GM12873 (cell line): ENCODE results near the gene G6PD.

Experiments
- TF ChIP-seq, protein P1 (sequence below): IDR thresholded peaks from 2 replicates; pipeline ENCODE4 v1.5.1; 2012; ENCODE audit warnings: low read depth, mild to moderate bottlenecking, moderate library complexity, low read length, control low read depth; ENCODE audit not compliant: insufficient read depth; ENCODE audit errors: missing control alignments

The G6PD gene

GRCh38 chrX:154490021-154490413 lies 56.6 kb downstream of the G6PD start:
- TF ChIP-seq, protein P1, sequence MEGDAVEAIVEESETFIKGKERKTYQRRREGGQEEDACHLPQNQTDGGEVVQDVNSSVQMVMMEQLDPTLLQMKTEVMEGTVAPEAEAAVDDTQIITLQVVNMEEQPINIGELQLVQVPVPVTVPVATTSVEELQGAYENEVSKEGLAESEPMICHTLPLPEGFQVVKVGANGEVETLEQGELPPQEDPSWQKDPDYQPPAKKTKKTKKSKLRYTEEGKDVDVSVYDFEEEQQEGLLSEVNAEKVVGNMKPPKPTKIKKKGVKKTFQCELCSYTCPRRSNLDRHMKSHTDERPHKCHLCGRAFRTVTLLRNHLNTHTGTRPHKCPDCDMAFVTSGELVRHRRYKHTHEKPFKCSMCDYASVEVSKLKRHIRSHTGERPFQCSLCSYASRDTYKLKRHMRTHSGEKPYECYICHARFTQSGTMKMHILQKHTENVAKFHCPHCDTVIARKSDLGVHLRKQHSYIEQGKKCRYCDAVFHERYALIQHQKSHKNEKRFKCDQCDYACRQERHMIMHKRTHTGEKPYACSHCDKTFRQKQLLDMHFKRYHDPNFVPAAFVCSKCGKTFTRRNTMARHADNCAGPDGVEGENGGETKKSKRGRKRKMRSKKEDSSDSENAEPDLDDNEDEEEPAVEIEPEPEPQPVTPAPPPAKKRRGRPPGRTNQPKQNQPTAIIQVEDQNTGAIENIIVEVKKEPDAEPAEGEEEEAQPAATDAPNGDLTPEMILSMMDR, result no peak

GRCh38 chrX:154489182-154489581 lies 57.5 kb downstream of the G6PD start:
- TF ChIP-seq, protein P1, result no peak

- TF ChIP-seq, protein P1, result no peak
Measured at GRCh38 chrX:154488336-154489075, 58.1 kb downstream of the G6PD start.

DNA sequence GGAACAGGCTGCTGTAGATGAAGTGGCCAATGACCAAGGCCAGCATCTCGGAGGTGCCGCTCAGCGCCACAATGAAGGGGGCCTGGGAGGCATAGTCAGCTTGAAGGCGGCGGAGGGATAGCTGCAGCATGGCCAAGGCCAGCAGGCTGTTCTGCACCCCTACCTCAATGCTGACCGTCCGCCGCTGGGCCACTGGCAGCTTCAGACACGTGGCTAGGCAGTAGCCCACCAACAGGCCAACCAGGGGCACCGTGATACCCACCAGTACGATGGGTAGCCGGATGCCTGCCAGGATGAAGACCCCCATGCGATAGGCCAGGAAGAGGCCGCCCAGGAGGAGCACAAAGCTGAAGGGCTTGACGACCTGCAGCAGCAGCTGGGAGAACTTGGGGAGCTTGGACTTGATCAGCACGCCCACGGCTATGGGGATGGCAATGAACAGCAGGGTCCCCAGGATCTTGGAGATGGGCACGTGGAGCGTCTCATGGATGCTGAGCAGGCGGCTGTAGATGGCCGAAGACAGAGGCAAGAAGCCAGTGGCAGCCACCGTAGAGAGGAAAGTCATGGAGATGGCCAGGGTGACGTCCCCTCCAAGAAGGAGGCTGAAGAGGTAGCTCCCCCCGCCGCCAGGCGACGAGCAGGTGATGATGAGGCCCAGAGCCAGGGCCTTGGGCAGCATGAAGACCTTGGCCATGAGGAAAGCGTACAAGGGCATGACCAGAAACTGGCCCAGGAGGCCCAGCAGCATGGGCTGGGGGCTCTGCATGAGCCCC lies 58.9 kb downstream of the G6PD start:
- TF ChIP-seq, protein P1, result no peak

DNA sequence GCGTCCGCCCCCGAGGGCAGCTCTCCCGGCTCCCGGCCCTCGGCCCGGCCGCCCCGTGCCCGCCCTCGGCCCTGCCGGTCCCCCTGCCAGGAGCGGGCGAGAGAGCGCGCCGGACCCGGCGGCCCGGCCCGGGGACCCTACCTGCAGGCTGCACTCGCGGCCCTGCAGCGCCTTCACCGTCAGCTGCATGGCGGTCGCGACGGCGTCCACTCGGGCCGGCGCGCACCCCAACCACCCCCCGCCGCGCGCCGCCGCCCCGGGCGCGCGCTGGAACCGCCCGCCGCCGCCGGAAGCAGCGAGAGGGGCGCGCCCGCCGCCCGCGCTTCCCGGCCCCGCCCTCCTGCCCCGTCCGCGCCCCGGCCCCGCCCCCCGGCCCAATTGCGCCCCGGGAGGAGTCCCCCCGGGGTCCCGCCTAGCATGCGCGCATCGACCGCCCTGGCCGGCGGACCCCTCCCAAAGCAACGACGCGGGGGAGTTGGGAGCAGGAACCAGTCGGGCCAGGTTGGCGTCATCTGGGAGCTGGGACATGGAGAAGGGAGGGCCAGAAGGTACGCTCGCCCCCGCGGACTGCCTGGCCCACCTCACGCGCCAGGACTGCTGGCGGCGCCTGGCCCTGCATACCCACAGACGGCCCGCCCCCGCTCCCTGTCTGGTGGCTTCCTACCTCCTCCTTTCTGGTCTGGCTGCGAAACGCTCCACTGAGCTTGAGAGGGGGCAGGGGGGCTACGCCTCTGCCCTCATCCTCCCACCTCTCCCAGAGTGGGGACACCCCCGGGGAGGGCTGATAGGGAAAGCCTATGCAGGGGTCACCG lies 60.0 kb downstream of the G6PD start, which contains the start of gene UBL4A:
TSS of gene UBL4A (minus strand) at position 220 of the 812 bp plus-strand sequence. CDS start at position 189, 31 bp downstream.
- TF ChIP-seq, protein P1, result no peak

DNA sequence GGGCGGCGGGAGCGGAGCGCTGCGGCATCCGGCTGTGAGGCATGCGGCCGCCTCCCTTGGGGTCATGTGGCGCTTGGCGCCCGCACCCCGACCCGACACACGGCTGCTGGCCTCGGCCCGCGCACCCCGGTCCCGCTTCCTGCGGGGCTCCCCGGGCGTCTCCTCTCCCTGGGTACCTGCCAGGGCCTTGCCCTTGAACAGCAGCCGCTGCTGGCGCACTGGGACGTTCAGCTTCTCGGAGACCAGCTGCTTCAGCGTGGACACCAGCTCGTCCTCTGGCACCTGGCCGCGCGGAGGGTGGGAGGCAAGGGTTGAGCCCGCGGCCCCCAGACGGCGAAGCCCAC lies 60.6 kb downstream of the G6PD start:
- TF ChIP-seq, protein P1, result no peak
